Measurements from ENCODE around the gene LAMTOR2.

LAMTOR2 gene

DNA sequence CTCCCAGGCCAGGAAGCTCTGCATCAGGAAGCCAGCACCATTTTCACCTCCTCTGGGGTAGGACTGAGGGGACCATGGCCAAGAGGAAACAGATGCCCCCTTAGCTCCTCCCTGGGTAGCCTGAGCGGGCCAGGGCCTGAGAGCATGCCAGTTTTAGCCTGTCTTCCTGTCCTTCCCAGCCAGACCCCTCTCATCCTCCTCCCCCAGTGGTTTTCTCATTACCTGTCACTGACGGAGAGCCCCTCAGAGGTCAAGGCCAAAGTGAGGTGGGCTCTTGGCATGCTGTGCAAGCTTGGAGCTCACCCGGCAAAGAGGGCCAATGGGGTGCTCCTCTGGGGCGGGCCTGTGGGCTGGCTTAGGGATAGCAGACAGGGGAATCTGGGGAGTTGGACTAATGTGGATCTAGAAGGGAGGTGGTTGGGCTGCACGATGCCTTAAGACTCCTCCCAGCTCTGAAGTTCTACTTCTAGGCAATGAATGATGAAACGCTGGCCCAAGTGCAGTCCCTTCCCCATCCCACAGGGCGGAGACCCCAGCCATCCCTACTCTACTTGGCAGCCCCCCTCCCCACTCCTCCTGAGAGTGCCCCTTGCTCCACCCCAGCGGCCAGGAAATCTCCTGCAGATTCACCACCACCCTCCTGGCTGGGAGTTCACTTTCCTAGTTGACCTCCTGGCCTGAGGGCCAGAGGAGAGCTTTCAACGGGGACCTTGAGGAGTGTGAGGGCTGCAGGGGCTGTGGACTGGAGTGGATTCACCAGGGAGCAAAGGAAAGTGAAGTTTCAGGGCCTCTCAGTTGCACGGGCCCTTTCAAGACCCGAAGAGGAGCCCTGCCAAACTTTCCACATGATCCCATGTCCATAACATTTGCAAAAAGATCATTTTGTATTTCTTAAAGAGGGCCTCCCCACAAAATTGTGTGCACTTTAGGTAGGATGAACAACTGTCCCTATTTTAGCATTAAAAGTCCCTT, 50.6 kb downstream of the LAMTOR2 start:
- H3K36me3 ChIP-seq (replicated peaks in 1 of 2; ENCODE audit: control insufficient read depth in 2 of 2, insufficient read depth in 2 of 2, low read length in 2 of 2), result peaks cover 5 to 60% of the 10 kb centered on the region in 2 donors
- no peak overlapping the region for H3K9ac ChIP-seq (ENCODE audit: low read depth, low read length, poor library complexity)
- no CpG with 5 or more reads among the region's 11 CpGs for WGBS, 2 donors (ENCODE audit: extremely low coverage in 2 of 2, insufficient read length in 2 of 2, insufficient replicate concordance in 1 of 2)
- no peak overlapping the region for H3K4ac ChIP-seq (ENCODE audit: low read length)
- no peak overlapping the region for H3K23ac ChIP-seq (ENCODE audit: low read depth, low read length, poor library complexity)
- H3K9me3 ChIP-seq (replicated peaks in 1 of 2; ENCODE audit: control insufficient read depth in 2 of 2, insufficient read depth in 1 of 2, low read depth in 1 of 2, low read length in 2 of 2), result no peaks in the 10 kb centered on the region
- no peak overlapping the region for H2BK5ac ChIP-seq (ENCODE audit: low read length)
- peaks cover 14% of the 10 kb centered on the region for H3K79me1 ChIP-seq (ENCODE audit: low read depth, low read length)
- H3K4me1 ChIP-seq (ENCODE audit: control insufficient read depth in 2 of 2, insufficient read depth in 1 of 2, low read depth in 1 of 2, low read length in 2 of 2), result peaks cover 38 to 44% of the 10 kb centered on the region in 2 donors
- peak overlapping the region; percentile 73 for H3K27ac ChIP-seq (replicated peaks; ENCODE audit: low read length)
- peak overlapping the region; percentile 31 for H3K18ac ChIP-seq (ENCODE audit: low read length)
- H3K27me3 ChIP-seq (ENCODE audit: control insufficient read depth in 3 of 3, insufficient read depth in 3 of 3, low read depth in 1 of 3, low read length in 3 of 3), result no peaks in the 10 kb centered on the region
- no peak for DNase-seq (ENCODE audit: low spot score)
- H2BK15ac ChIP-seq (ENCODE audit: low read length), result no peak overlapping the region
- peak overlapping the region in 1 of 2 donors; percentile 29 for H3K4me3 ChIP-seq (ENCODE audit: low read length in 2 of 2)
- H3K4me2 ChIP-seq (ENCODE audit: insufficient read depth, low read length, poor library complexity, severe bottlenecking), result no peak overlapping the region
- H3K14ac ChIP-seq (ENCODE audit: low read length), result no peak overlapping the region
- H2BK12ac ChIP-seq (ENCODE audit: low read length), result no peak overlapping the region
- no peak overlapping the region for H4K8ac ChIP-seq (ENCODE audit: low read depth, low read length)
- no peak overlapping the region for H4K91ac ChIP-seq (ENCODE audit: low read depth, low read length, poor library complexity)
- no peak overlapping the region for H2BK120ac ChIP-seq (ENCODE audit: low read depth, low read length)
- H2AFZ ChIP-seq (ENCODE audit: low read length), result no peak overlapping the region
- H2AK5ac ChIP-seq (ENCODE audit: low read depth, low read length), result peak overlapping the region; percentile 42

DNA sequence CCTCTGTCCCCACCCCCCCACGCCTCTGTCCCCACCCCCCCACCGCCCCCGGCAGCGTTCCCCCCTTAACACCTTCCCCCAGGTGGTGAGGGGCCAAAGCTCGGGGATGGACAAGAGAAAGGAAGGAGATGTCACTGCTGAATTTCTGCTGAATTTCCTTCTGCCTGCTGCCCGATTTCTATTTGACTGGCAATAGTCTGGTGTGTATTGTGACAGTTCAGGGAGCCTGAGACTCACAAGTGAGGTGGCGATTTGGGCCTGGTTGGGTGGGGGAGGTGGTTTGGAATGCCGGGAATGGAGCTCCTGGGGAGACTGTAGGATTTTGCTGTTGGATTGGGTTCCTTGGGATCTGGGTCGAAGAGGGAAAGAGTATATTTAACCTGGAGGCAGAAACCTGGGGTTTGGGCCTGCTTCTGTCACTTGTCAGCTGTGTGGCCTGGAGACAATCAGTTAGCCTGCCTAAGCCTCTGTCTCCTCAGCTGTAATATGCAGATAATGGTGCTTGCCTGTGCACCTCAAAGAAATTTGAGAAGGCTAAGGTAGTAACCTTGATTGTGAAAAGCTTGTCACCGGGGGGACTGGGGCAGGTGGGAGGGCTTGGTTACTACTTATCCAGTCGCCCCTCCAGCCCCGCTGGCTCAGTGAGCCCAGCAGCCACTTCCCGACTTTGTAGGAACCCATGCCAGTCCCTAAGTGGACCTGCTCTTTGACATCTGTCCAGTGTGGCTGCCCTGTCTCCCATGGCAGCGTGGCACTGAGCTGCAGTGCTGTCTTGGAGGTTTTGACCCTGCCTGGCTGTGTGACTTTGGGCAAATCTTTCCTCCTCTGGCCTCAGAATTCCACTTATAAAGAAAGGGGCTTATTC, 52.3 kb downstream of the LAMTOR2 start:
- peak overlapping the region; percentile 68 for H3K27ac ChIP-seq (replicated peaks; ENCODE audit: low read length)
- no peaks in the 10 kb centered on the region for H3K27me3 ChIP-seq (ENCODE audit: control insufficient read depth in 3 of 3, insufficient read depth in 3 of 3, low read depth in 1 of 3, low read length in 3 of 3)
- H2AFZ ChIP-seq (ENCODE audit: low read length), result no peak overlapping the region
- H3K4ac ChIP-seq (ENCODE audit: low read length), result no peak overlapping the region
- H3K4me3 ChIP-seq (ENCODE audit: low read length in 2 of 2), result peak overlapping the region in 1 of 2 donors; percentile 10
- no peak overlapping the region for H2AK5ac ChIP-seq (ENCODE audit: low read depth, low read length)
- peaks cover 38 to 41% of the 10 kb centered on the region in 2 donors for H3K4me1 ChIP-seq (ENCODE audit: control insufficient read depth in 2 of 2, insufficient read depth in 1 of 2, low read depth in 1 of 2, low read length in 2 of 2)
- peak overlapping the region; percentile 85 for H3K14ac ChIP-seq (ENCODE audit: low read length)
- no peak overlapping the region for H2BK5ac ChIP-seq (ENCODE audit: low read length)
- no peak overlapping the region for H2BK120ac ChIP-seq (ENCODE audit: low read depth, low read length)
- H2BK15ac ChIP-seq (ENCODE audit: low read length), result no peak overlapping the region
- no peak overlapping the region for H3K9ac ChIP-seq (ENCODE audit: low read depth, low read length, poor library complexity)
- H3K79me1 ChIP-seq (ENCODE audit: low read depth, low read length), result peaks cover 9% of the 10 kb centered on the region
- H4K8ac ChIP-seq (ENCODE audit: low read depth, low read length), result no peak overlapping the region
- DNase-seq (ENCODE audit: low spot score), result no peak
- no CpG with 5 or more reads among the region's 14 CpGs for WGBS, 2 donors (ENCODE audit: extremely low coverage in 2 of 2, insufficient read length in 2 of 2, insufficient replicate concordance in 1 of 2)
- H3K18ac ChIP-seq (ENCODE audit: low read length), result peak overlapping the region; percentile 15
- no peak overlapping the region for H3K23ac ChIP-seq (ENCODE audit: low read depth, low read length, poor library complexity)
- H3K36me3 ChIP-seq (replicated peaks in 1 of 2; ENCODE audit: control insufficient read depth in 2 of 2, insufficient read depth in 2 of 2, low read length in 2 of 2), result peaks cover 5 to 59% of the 10 kb centered on the region in 2 donors
- H3K4me2 ChIP-seq (ENCODE audit: insufficient read depth, low read length, poor library complexity, severe bottlenecking), result peak overlapping the region; percentile 70
- no peaks in the 10 kb centered on the region for H3K9me3 ChIP-seq (replicated peaks in 1 of 2; ENCODE audit: control insufficient read depth in 2 of 2, insufficient read depth in 1 of 2, low read depth in 1 of 2, low read length in 2 of 2)
- no peak overlapping the region for H2BK12ac ChIP-seq (ENCODE audit: low read length)
- no peak overlapping the region for H4K91ac ChIP-seq (ENCODE audit: low read depth, low read length, poor library complexity)

DNA sequence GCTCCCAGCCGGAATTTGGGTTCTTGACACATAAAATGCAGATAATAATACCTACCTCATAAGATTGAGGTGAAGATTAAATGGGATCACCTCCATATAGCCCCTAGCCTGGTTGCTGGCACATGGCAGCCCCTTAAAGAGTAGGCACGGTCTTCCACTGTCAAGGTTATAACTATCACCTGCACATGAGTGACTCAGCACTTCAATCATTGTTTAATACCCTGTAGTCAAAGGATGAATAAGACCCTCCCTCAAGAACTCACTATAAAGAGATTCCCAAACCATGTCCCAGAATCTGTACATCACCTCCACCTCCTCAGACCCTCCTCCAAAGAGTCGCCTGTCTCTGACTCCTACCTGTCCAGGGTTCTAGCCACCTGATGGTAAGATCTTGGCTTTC, 53.5 kb downstream of the LAMTOR2 start:
- no peak overlapping the region for H3K18ac ChIP-seq (ENCODE audit: low read length)
- no peak overlapping the region for H2AFZ ChIP-seq (ENCODE audit: low read length)
- no peak overlapping the region for H3K4me3 ChIP-seq (ENCODE audit: low read length in 2 of 2)
- no peak overlapping the region for H2BK5ac ChIP-seq (ENCODE audit: low read length)
- H3K27ac ChIP-seq (replicated peaks; ENCODE audit: low read length), result no peak overlapping the region
- H3K4me1 ChIP-seq (ENCODE audit: control insufficient read depth in 2 of 2, insufficient read depth in 1 of 2, low read depth in 1 of 2, low read length in 2 of 2), result peaks cover 34 to 37% of the 10 kb centered on the region in 2 donors
- no peaks in the 10 kb centered on the region for H3K9me3 ChIP-seq (replicated peaks in 1 of 2; ENCODE audit: control insufficient read depth in 2 of 2, insufficient read depth in 1 of 2, low read depth in 1 of 2, low read length in 2 of 2)
- H3K4ac ChIP-seq (ENCODE audit: low read length), result no peak overlapping the region
- no peak overlapping the region for H3K9ac ChIP-seq (ENCODE audit: low read depth, low read length, poor library complexity)
- no peak overlapping the region for H3K4me2 ChIP-seq (ENCODE audit: insufficient read depth, low read length, poor library complexity, severe bottlenecking)
- H3K79me1 ChIP-seq (ENCODE audit: low read depth, low read length), result peaks cover 3% of the 10 kb centered on the region
- H2BK12ac ChIP-seq (ENCODE audit: low read length), result no peak overlapping the region
- no peaks in the 10 kb centered on the region for H3K27me3 ChIP-seq (ENCODE audit: control insufficient read depth in 3 of 3, insufficient read depth in 3 of 3, low read depth in 1 of 3, low read length in 3 of 3)
- H4K8ac ChIP-seq (ENCODE audit: low read depth, low read length), result no peak overlapping the region
- no CpG with 5 or more reads among the region's 3 CpGs for WGBS, 2 donors (ENCODE audit: extremely low coverage in 2 of 2, insufficient read length in 2 of 2, insufficient replicate concordance in 1 of 2)
- no peak overlapping the region for H2AK5ac ChIP-seq (ENCODE audit: low read depth, low read length)
- no peak overlapping the region for H3K14ac ChIP-seq (ENCODE audit: low read length)
- H4K91ac ChIP-seq (ENCODE audit: low read depth, low read length, poor library complexity), result no peak overlapping the region
- no peak overlapping the region for H2BK15ac ChIP-seq (ENCODE audit: low read length)
- no peak overlapping the region for H2BK120ac ChIP-seq (ENCODE audit: low read depth, low read length)
- no peak overlapping the region for H3K23ac ChIP-seq (ENCODE audit: low read depth, low read length, poor library complexity)
- no peak for DNase-seq (ENCODE audit: low spot score)
- peaks cover 3 to 48% of the 10 kb centered on the region in 2 donors for H3K36me3 ChIP-seq (replicated peaks in 1 of 2; ENCODE audit: control insufficient read depth in 2 of 2, insufficient read depth in 2 of 2, low read length in 2 of 2)

Data from neuronal stem cell (in vitro differentiated cells).